GM12872 (cell line): ENCODE data around the gene EXT2.

Experiments used
- CTCF ChIP-seq: IDR thresholded peaks from 3 replicates; pipeline ENCODE4 v1.5.1; 2011; ENCODE audit warnings: low read depth, mild to moderate bottlenecking, low read length, moderate library complexity; ENCODE audit not compliant: insufficient read depth

Gene EXT2

DNA sequence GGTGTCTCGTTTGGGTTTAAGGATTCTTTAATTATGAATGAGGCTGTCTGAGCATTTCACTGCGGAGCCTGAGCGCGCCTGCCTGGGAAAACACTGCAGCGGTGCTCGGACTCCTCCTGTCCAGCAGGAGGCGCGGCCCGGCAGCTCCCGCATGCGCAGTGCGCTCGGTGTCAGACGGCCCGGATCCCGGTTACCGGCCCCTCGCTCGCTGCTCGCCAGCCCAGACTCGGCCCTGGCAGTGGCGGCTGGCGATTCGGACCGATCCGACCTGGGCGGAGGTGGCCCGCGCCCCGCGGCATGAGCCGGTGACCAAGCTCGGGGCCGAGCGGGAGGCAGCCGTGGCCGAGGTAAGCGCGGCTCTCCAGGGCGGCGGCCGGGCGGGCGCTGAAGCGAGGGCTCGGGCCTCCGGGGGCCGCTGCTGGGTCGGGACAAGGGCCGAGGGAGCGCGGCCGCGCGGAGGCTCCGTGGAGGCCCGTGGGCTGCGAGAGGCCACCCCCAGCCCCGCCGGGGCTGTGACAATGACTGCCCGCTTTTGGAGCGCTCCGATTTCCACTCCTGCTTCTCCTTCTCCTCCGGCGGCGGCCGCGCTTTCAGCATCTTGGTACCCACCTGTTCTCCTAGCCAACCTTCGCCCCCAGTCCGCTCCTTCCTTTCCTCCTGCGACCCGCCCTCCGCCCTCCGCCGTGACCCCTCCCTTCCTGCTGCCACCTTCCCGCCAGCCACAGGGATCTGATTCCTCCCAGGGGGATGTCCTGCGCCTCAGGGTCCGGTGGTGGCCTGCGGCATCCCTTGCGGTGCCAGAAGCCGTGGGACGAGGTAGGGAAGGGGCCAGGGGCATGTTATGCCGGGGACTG lies at the start of gene EXT2:
EXT2 (plus strand) TSS at position 173 of the 854 bp plus-strand sequence. CDS start 12,035 bp downstream, outside the sequence.
- peak; percentile 90 for TF ChIP-seq CTCF

GRCh38 chr11:44046182-44046581 lies 49.3 kb upstream of the EXT2 start:
- TF ChIP-seq CTCF, result no peak

DNA sequence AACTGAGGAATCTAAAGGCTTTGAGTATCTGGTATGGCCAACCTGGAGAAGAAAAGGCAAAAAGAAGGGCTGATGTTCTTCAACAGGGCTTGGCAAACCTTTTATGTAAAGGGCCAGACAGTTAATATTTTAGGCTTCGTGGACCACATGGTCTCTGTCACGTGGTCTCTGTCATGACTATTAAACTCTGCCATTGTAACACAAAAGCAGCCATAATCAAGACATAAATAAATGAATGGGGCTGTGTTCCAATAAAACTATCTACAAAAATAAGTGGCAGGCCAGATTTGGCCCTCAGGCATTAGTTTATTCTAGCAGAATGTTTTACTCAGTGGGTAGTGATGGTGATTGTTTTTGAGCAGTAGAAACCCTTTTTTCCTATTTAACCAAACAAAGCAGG lies 48.2 kb upstream of the EXT2 start:
- TF ChIP-seq CTCF, result no peak

DNA sequence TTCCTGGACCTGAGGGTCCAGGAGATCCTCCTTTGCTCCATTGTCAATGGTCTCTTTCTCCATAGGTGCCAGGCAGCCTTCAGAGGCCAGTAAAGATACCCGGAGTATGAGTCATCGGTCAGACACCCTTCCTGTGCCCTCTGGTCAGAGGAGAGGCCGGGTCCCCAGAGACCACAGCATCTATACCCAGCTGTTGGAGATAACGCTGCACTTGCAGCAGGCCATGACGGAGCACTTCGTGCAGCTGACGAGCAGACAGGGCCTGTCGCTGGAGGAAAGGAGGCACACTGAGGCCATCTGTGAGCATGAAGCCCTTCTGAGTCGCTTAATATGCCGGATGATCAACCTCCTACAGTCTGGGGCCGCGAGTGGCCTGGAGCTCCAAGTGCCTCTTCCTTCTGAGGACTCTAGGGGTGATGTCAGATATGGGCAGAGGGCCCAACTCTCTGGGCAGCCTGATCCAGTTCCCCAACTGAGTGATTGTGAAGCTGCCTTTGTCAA lies 47.5 kb upstream of the EXT2 start, which contains the start of gene ACCSL:
ACCSL (plus strand) TSS at position 51 of the 501 bp plus-strand sequence; CDS start at position 107, 56 bp downstream.
- TF ChIP-seq CTCF, result no peak

DNA sequence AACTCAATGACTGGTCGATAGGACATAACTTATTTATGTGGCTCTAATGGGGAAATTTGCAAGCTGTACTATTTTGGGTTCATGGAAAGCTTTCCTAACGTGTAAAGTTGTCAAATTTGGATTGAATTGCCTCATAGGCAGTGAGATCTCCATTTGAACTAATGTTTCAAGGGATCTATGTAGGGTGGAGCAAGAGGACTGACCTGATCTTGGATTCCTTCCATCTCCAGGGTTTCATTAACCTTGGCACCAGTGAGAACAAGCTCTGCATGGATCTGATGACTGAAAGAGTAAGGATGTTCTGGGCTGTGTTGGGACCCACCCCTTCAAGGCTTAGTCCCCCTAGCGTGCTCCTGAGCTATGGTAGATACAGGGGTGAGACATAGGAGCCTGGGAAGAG lies 45.6 kb upstream of the EXT2 start:
- no peak for TF ChIP-seq CTCF

GRCh38 chr11:44051171-44051570 lies 44.3 kb upstream of the EXT2 start:
- no peak for TF ChIP-seq CTCF

- TF ChIP-seq CTCF, result no peak
Observed at GRCh38 chr11:44057340-44057739, 38.1 kb upstream of the EXT2 start.
